ENCODE results near the gene LDB3.

DNA sequence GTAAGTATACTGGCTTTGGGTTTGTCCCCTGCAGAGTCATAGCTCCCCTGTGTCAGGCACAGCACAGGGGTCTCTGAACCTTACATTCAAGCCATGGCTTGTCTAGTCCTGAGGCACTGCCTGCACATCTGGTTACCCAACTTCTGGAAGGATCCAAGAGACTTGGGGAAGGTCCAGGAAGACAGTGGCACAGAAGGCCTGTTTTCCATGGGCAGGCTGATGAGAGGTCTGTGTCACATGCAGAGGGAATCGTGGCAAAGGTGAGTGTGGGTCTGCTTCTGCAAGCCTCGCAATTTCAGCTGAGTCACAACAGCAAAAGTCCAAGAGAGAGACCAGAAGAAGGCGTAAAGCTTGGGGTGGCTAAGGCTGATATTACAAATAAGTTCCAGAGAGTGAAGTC lies 59.7 kb downstream of the LDB3 start:
- TF ChIP-seq, protein P1, sequence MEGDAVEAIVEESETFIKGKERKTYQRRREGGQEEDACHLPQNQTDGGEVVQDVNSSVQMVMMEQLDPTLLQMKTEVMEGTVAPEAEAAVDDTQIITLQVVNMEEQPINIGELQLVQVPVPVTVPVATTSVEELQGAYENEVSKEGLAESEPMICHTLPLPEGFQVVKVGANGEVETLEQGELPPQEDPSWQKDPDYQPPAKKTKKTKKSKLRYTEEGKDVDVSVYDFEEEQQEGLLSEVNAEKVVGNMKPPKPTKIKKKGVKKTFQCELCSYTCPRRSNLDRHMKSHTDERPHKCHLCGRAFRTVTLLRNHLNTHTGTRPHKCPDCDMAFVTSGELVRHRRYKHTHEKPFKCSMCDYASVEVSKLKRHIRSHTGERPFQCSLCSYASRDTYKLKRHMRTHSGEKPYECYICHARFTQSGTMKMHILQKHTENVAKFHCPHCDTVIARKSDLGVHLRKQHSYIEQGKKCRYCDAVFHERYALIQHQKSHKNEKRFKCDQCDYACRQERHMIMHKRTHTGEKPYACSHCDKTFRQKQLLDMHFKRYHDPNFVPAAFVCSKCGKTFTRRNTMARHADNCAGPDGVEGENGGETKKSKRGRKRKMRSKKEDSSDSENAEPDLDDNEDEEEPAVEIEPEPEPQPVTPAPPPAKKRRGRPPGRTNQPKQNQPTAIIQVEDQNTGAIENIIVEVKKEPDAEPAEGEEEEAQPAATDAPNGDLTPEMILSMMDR (optimal IDR thresholded peaks at IDR 0.05 in 1 of 3, IDR thresholded peaks at IDR 0.05 in 1 of 3, conservative IDR thresholded peaks at IDR 0.05 in 1 of 3; ENCODE audit: extremely low read depth in 1 of 3, insufficient read depth in 2 of 3, low read length in 3 of 3), result no peak
- no peak for TF ChIP-seq EZH2 (IDR thresholded peaks at IDR 0.05; ENCODE audit: low read length)

Data from keratinocyte (primary cell).